ENCODE results near the gene SLC25A44.

Gene SLC25A44

DNA sequence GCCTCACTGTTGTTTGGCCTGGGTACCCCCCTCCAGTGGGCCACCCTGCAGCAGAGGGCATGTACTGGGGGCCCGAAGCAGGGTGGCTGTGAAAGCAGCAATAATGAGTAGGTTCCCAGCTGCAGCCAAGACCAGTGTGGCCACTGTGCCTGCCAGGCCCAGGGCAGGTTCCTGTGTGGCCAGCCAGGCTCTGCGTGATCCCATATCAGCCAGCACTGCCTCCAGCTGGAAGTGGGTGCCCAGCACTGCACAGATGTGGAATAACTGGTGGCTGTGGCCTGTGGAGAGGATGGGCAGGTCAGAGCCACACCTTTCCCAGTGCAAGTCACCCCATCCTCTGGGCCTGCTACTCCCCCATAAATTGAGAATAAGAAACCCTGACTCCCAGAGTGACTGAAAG, 50.2 kb downstream of the SLC25A44 start:
- DNase-seq, result no peak

DNA sequence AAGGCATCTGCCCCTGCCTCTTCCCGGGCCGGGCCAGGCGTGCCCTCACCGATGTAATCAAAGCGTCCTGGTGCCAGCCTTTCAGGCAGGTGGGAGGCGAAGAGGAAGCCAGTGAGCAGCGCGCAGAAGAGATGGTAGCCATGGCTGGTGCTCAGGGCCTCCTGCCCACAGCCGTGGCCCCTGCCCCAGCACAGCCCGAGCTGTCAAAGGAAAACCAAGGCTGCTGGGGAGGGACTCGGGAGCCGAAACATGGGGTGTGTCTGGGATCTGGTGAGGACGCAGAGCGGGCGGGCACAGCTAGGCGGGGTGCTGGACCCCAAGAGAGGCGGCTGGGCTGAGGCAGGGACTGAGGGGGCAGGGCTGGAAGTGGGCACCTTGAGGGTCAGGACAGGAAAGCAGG, 50.8 kb downstream of the SLC25A44 start:
- no peak for DNase-seq

DNA sequence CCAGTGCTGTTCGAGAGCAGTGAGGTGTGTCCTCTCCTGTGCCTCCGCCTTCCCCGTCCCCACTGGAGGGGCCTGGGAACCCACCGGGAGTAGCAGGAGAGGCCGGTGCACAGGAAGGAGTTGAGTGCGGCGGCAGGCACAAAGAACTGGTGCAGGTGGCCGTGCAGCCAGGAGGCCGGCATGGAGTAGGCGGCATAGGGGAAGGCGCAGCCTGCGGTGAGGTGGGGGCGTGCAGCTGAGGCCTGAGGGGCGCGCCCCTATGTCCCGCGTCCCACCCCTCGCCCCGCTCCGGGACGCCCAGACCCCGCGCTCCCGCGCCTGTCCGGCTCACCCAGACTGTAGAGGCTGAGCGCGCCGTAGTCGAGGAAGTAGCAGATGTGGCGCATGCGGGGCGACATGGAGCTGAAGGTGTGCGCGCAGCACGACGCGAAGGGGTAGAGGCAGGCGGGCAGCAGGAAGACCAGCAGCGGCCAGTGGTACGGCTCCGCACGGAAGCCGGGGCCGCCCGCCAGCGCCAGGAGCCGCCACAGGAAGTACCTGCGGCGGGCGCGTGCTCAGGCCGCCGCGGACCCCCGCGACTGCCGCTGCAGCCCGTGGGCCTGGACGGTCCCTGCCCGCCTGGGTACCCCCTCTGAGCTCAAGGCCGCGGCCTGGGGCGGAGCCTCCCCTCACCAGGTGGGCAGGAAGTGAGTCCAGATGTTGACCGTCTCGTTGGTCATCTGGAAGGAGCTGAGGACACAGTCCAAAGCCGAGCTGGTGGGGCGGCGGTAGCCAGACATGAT, 51.7 kb downstream of the SLC25A44 start:
- no peak for DNase-seq

DNA sequence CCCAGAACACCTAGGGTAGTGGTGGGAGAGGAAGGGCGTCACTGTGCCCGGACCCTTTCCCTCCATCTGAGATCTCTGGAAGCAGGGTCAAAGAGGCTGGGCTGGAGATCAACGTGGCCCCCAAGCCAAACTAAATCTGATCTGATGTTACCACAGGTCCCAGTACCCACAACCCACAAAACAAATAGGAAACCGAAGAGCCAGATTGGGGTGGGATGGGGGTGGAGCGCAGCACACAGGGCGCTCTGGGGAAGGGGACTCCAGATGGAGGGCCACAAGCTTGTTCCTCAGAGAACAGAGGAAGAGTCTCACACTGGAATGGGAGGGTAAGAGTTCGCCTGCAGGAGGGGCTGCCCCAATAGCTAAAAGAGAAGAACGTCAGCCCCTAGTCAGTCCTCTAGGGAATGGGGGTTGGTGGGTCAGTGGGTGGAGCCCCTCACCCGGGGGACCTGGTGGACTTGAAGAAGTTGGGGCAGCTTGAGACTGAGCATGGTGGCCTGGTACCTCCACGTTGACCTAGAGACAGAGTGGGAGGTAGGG, 52.4 kb downstream of the SLC25A44 start:
- no peak for DNase-seq

DNA sequence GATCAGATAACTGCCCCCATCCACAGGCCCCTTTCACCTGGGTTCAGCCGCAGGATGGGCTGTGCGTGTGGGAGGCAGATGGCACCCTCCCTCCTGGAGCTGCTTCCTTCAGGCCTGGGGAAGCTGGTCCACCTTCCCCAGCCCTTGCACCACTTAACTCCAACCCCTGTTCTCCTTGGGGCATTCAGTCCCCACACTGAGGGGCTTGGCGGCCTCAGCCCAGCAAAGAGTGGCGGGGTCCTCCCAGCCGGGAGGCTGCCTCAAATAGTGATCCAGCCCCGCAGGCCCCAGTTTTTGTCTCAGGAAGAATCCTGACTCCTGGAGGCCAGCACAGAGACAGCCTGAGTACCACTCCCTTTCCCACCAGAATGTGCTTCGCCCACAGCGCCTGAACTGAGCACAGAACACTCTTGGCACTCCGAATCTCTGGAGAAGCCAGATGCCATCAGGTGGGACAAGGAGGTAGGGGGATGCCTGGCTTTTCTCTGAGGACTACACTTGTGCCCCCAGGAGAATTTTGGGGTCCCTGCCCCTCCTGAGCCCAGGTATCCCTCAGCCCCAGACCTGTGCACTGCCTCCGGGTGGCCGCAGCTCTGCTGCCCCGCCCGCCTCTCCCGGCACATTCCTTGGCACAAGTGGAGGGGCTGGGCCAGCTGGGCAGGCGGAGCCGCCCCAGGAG, 53.0 kb downstream of the SLC25A44 start:
- no peak for DNase-seq

DNA sequence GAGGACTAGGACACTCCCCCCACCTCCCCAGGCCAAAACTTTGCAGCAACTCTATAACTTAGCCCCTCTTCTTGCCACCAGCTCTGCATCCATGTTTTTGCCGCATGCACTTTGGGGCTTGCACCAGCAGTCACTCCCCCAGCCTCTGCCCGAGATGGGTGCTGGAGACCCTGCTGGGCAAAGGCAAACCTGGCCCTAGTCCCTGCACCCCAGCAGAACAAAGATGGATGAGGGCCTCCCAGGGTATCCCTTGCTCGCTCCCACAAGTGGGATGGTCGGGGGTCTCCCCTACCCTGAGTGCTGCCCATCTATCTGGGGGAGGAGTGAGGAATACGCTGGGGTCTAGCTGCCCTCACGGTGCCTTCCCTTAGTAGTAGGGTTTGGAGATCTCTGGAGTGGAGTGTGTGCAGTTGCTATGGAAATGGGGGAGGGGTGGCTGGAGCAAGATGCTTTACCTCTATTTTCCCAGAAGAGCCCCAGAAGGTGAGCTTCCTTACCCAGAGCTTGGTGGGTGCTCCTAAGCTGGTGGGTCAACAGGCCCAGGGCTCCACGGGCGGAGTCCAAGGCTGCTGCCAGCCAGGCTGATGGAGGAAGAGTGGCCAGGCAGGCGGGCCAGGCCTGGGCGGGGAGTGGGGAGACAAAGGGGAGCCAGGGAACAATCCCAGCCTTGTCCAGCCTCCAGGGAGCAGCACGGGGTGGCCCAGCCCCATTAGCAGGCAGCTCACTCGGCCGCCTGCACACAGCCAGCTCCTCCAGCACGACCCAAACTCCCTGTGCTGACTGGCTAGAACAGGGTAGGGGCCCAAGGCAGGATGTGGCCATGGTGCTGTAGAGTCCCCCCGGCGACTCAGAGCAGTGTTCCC, 53.8 kb downstream of the SLC25A44 start, which contains the start of gene PAQR6:
TSS of gene PAQR6 (minus strand) at position 597 of the 863 bp plus-strand sequence. CDS start 1,325 bp downstream, outside the sequence.
- DNase-seq, result no peak

DNA sequence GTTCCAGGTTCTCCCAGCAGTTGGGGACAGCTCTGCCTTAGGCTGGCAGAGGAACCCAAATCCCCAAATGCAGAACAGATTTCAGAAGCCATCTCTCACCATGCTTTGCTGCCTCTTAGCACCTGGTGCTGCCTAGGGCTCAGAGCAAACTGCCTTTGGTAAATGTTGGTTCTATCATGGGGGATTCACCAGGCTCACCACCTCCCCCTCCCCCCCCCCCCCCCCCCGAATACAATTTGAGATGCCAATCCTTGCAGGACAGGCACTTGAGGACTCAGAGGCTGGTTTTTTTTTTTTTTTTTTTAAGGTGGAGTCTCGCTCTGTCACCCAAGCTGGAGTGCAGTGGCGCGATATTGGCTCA, 54.4 kb downstream of the SLC25A44 start:
- no peak for DNase-seq

DNA sequence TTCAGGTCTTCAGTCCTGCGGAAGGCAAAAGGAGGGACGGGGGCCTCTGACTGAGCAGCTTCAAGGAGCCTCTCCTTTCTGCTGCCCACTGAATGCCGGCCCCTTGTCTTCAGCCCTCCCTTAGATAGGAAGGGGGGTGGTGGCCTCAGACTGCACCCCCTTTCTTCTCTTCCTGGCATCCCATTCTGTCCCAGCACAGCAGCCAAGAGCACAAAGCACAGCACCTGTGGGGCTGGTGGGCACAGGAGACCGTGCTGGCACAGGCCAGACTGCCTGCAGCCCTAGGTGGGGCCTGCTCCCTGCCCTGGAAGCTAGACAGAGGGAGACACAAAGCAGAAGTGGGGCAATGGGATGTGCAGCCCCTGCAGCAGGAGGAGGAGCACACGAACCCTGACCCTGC, 55.7 kb downstream of the SLC25A44 start:
- no peak for DNase-seq

DNA sequence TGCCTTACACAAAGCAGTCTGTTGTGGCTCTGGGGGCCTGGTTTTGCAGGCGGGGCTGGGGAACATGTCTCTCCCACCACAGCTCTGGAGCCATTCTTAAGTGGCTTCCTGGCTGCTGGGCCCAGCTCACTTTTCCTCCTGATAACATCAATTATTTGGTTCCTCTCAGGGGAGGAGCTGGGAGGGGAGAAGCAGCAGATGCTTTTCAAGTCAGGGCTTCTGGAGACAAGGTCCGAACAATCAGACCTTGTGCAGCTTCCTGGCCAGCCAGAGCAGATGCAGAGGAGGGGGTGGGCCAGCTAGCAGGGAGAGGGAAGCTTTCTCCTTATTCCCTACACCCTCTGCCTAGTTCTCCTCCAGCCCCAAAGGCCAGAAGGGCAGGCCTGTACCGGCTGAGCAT, 57.6 kb downstream of the SLC25A44 start:
- DNase-seq, result no peak

DNA sequence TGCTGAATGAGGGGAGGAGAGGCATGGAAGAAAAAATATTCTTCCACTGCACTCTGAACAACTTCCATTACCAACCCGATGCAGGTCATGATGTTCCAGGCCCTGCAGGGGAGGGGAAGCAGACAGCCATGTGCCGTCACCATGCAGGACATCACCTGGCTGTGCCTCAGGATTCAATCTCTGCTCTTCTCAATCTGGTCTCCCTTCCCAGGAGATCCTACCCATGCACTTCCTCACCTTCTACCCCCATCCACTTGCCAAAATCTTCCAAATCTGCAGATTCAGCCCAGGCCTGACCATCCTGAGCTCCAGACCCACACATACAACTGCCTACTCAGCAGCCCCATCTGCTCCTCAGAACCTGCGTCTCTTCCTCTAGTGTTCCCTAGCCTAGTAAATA, 59.7 kb downstream of the SLC25A44 start:
- no peak for DNase-seq

DNA sequence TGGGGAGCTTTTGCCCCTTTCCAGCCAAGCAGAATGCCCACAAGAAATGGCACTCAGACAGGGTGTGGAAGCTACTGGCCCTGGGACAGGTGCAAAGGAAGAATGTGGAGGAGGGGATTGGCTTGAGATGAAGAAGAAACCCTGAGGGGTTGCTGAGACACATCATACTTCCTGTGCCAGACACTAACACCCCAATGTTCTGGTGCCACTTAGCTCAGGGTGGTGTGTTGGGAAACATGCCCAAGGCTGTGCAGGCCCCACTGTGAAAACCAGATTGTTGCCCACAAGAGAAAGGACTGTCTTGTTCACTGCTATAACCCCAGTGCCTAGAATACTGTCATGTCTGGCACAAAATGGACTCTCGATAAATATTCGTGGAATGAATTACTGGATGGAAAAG, 63.8 kb downstream of the SLC25A44 start:
- no peak for DNase-seq

DNA sequence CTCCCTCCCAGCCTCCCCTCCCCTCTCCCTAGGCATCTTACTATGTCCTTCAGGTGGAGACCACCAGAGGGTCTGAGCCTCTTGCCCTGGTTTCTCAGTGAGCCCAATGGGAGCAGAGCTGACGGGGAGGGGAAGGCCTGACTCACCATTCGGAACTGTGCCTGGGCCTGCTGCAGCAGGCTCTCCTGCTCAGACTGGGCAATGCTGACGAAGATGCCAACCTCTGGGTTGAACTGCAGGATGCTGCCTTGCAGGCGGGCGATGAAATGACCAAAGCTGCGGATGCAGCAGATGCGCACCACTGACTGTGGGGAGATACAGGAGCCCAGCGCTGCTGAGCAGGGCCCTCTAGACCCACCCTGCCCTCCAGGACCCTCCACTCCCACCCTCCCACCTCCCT, 65.0 kb downstream of the SLC25A44 start:
- DNase-seq, result no peak

DNA sequence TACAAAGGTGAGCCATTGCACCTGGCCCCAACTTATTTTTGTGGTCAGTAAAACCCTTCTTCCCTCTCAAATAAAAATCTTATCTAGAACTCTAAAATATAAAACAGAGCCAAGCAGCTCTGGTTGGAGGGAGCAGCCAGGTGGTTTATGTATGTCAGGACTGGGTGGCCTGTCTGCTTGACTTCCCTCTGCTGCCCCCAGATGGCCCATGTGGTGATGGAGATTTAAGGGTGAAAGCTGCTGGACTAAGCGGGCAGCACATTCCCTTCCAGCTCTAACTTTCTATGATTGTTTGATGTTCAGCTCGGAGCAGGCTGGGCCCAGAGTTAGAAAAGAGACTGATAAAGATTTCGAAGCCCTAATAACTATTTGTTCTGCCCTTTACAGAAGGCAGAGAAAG, 65.9 kb downstream of the SLC25A44 start:
- no peak for DNase-seq

DNA sequence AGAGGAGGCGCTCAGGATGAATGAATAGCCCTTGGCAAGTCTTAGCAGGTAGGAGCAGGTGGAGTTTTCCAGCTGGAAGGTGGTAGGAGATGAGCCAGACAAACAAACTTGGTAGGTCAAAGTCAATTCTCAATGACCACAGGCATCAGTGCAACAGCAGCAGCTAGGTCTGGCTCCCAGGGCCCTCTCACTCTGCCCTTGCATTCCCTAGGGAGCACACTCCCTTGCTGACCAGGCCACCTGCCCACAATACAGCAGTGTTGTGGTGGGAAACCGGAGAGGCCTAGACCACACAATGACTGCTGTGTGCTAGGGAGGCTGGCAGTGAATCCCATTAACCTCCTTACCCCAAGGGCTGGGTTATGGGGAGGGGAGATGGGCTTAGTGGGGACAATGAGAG, 67.0 kb downstream of the SLC25A44 start:
- DNase-seq, result no peak
